ENCODE data around the gene C3orf22. TPM values are rescaled to one million over a fixed set of nuclear protein-coding genes. Genes with fewer than 3 reads are reported as not detected.

Gene C3orf22
- total and polyA plus RNA-seq, 9 donors = 0.04 to 0.40 (median 0.21) TPM; not detected in 5

- H3K36me3 ChIP-seq = no peaks in the 10 kb centered on the region
- no peaks in the 10 kb centered on the region for H3K4me1 ChIP-seq (ENCODE audit: insufficient read depth)
- intact Hi-C loops (cut with DNase I) = no loop called here
- H3K9me3 ChIP-seq = no peaks in the 10 kb centered on the region
- no peak for TF ChIP-seq CTCF (IDR thresholded peaks at IDR 0.05)
- WGBS, 3 donors = 84 to 88% (median 87%) methylated on average over 9 of the region's 9 CpGs
- H3K4me3 ChIP-seq = no peak overlapping the region
- H3K27ac ChIP-seq = no peak overlapping the region
- no peaks in the 10 kb centered on the region for H3K27me3 ChIP-seq
- DNase-seq = no peak
These were observed 10.8 kb upstream of the C3orf22 start for GRCh38 chr3:126569390-126569975.

GRCh38 chr3:126568776-126569342, 10.1 kb upstream of the C3orf22 start:
- Histone ChIP-seq H3K36me3 (no peaks in the 10 kb centered on the region), H3K9me3 (no peaks in the 10 kb centered on the region), H3K27ac (no peak overlapping the region), H3K4me1 (ENCODE audit: insufficient read depth) (no peaks in the 10 kb centered on the region), H3K4me3 (no peak overlapping the region), H3K27me3 (no peaks in the 10 kb centered on the region)
- DNase-seq = no peak
- intact Hi-C loops (cut with DNase I) = no loop called here
- TF ChIP-seq CTCF (IDR thresholded peaks at IDR 0.05) = no peak
- TF ChIP-seq EP300 (IDR thresholded peaks at IDR 0.05) = no peak
- no peak for TF ChIP-seq POLR2A (IDR thresholded peaks at IDR 0.05)
- 65 to 83% (median 78%) methylated on average over 3 of the region's 3 CpGs for WGBS, 3 donors

GRCh38 chr3:126567696-126568438, 9.1 kb upstream of the C3orf22 start:
- Histone ChIP-seq H3K36me3 (no peaks in the 10 kb centered on the region), H3K9me3 (no peaks in the 10 kb centered on the region), H3K4me1 (ENCODE audit: insufficient read depth) (no peaks in the 10 kb centered on the region), H3K27ac (no peak overlapping the region), H3K4me3 (no peak overlapping the region), H3K27me3 (no peaks in the 10 kb centered on the region)
- intact Hi-C loops (cut with DNase I) = no loop called here
- TF ChIP-seq POLR2A (IDR thresholded peaks at IDR 0.05) (no peak), EP300 (IDR thresholded peaks at IDR 0.05) (no peak), CTCF (IDR thresholded peaks at IDR 0.05) (no peak)
- WGBS, 3 donors = 49 to 55% (median 54%) methylated on average over 10 of the region's 10 CpGs
- DNase-seq = no peak

GRCh38 chr3:126562737-126563276, 4.1 kb upstream of the C3orf22 start:
- no peak overlapping the region for H3K27ac ChIP-seq
- no peak overlapping the region for H3K4me3 ChIP-seq
- intact Hi-C loops (cut with DNase I) = no loop called here
- H3K4me1 ChIP-seq (ENCODE audit: insufficient read depth) = no peaks in the 10 kb centered on the region
- no peak for DNase-seq
- no peaks in the 10 kb centered on the region for H3K27me3 ChIP-seq
- WGBS, 3 donors = 80 to 89% (median 85%) methylated on average over 2 of the region's 2 CpGs
- H3K36me3 ChIP-seq = no peaks in the 10 kb centered on the region
- H3K9me3 ChIP-seq = no peaks in the 10 kb centered on the region
- TF ChIP-seq CTCF (IDR thresholded peaks at IDR 0.05) (no peak), EP300 (IDR thresholded peaks at IDR 0.05) (no peak), POLR2A (IDR thresholded peaks at IDR 0.05) (no peak)

Measured in ovary (tissue), 9 donors.